OCI-LY1 (cell line): ENCODE results near the gene CEMIP2.

Experiments
- H2AFZ ChIP-seq: fragments of 200-600 bp; sonication (generic), shearing (Covaris generic); 2 replicates; pipeline ENCODE4 v1.6.0; 2014; ENCODE audit warnings: antibody characterized with exemption, mild to moderate bottlenecking, low read length
- H3F3A ChIP-seq: fragments of 200-600 bp; sonication (generic), shearing (Covaris generic); 2 replicates; pipeline ENCODE4 v1.6.0; 2014; ENCODE audit warnings: mild to moderate bottlenecking, antibody characterized with exemption, low read length, moderate library complexity; ENCODE audit not compliant: insufficient read depth
- H3K27ac ChIP-seq: fragments of 200-600 bp; sonication (generic); 2 replicates; pipeline ENCODE4 v1.5.1; 2014; ENCODE audit warnings: low read length, mixed run types, mild to moderate bottlenecking, low read depth; ENCODE audit not compliant: poor library complexity, severe bottlenecking
- H3K27me3 ChIP-seq: fragments of 200-600 bp; sonication (generic); 2 replicates; pipeline ENCODE4 v1.6.0; 2014; ENCODE audit warnings: antibody characterized with exemption, mild to moderate bottlenecking, low read length, moderate library complexity; ENCODE audit not compliant: insufficient read depth
- H3K36me3 ChIP-seq: fragments of 200-600 bp; sonication (generic); 2 replicates; pipeline ENCODE4 v1.6.1; 2014; ENCODE audit warnings: mild to moderate bottlenecking, antibody characterized with exemption, low read length, moderate library complexity, mixed read lengths; ENCODE audit not compliant: insufficient read depth
- H3K4me1 ChIP-seq: fragments of 200-600 bp; sonication (generic); 2 replicates; pipeline ENCODE4 v1.5.1; 2014; ENCODE audit warnings: mild to moderate bottlenecking, low read length, moderate library complexity; ENCODE audit not compliant: insufficient read depth, severe bottlenecking
- H3K4me2 ChIP-seq: fragments of 200-600 bp; sonication (generic), shearing (Covaris generic); 2 replicates; pipeline ENCODE4 v1.6.1; 2014; ENCODE audit warnings: low read length
- H3K4me3 ChIP-seq: fragments of 200-600 bp; sonication (generic); 2 replicates; pipeline ENCODE4 v1.5.1; 2014; ENCODE audit warnings: low read length, low read depth, mild to moderate bottlenecking, mixed read lengths; ENCODE audit not compliant: poor library complexity, severe bottlenecking
- H3K79me2 ChIP-seq: fragments of 200-600 bp; shearing (Covaris generic); 2 replicates; pipeline ENCODE4 v1.6.1; 2016; ENCODE audit warnings: mixed run types, low read length, mixed read lengths; ENCODE audit not compliant: insufficient read depth
- H3K9ac ChIP-seq: fragments of 200-600 bp; sonication (generic), shearing (Covaris generic); 2 replicates; pipeline ENCODE4 v1.6.1; 2014; ENCODE audit warnings: mild to moderate bottlenecking, low read length, mixed read lengths
- H3K9me2 ChIP-seq: fragments of 200-600 bp; sonication (generic), shearing (Covaris generic); 2 replicates; pipeline ENCODE4 v1.6.1; 2014; ENCODE audit warnings: low read depth, mild to moderate bottlenecking, low read length, mixed read lengths
- H3K9me3 ChIP-seq: fragments of 200-600 bp; shearing (Covaris generic); 2 replicates; pipeline ENCODE4 v1.6.1; 2014; ENCODE audit warnings: low read length, mixed read lengths
- H4K20me1 ChIP-seq: fragments of 200-600 bp; sonication (generic), shearing (Covaris generic); 2 replicates; pipeline ENCODE4 v1.6.0; 2016; ENCODE audit warnings: mild to moderate bottlenecking, low read length; ENCODE audit not compliant: insufficient read depth
- CTCF ChIP-seq: fragments of 200-600 bp; sonication (generic), shearing (Covaris generic); IDR thresholded peaks from 2 replicates; pipeline ENCODE4 v1.5.1; 2017; ENCODE audit warnings: mild to moderate bottlenecking, antibody characterized with exemption, low read length, moderate library complexity, mixed read lengths
- EZH2 ChIP-seq: fragments of 200-600 bp; sonication (generic), shearing (Covaris generic); IDR thresholded peaks from 2 replicates; pipeline ENCODE4 v1.8.0; 2017; ENCODE audit warnings: borderline replicate concordance, mixed run types, mild to moderate bottlenecking, antibody characterized with exemption, low read length, moderate library complexity, mixed read lengths

CEMIP2 gene

GRCh38 chr9:71690689-71691435 lies 77.5 kb downstream of the CEMIP2 start:
- Histone ChIP-seq H3K36me3 (no peaks in the 10 kb centered on the region), H3K27me3 (no peaks in the 10 kb centered on the region), H3K27ac (no peak overlapping the region), H3K9me2 (no peaks in the 10 kb centered on the region), H4K20me1 (no peaks in the 10 kb centered on the region), H2AFZ (no peak overlapping the region), H3K4me2 (no peak overlapping the region), H3K9ac (no peak overlapping the region), H3K4me3 (no peak overlapping the region), H3F3A (no peaks in the 10 kb centered on the region), H3K79me2 (no peaks in the 10 kb centered on the region), H3K4me1 (no peaks in the 10 kb centered on the region), H3K9me3 (no peaks in the 10 kb centered on the region)
- no peak for TF ChIP-seq EZH2
- TF ChIP-seq CTCF = no peak

GRCh38 chr9:71690063-71690688 lies 78.1 kb downstream of the CEMIP2 start:
- Histone ChIP-seq H3K4me3 (no peak overlapping the region), H3K79me2 (no peaks in the 10 kb centered on the region), H3F3A (no peaks in the 10 kb centered on the region), H3K36me3 (no peaks in the 10 kb centered on the region), H3K9me2 (no peaks in the 10 kb centered on the region), H3K27ac (no peak overlapping the region), H3K4me2 (no peak overlapping the region), H3K27me3 (no peaks in the 10 kb centered on the region), H3K4me1 (no peaks in the 10 kb centered on the region), H2AFZ (no peak overlapping the region), H4K20me1 (no peaks in the 10 kb centered on the region), H3K9ac (no peak overlapping the region), H3K9me3 (no peaks in the 10 kb centered on the region)
- no peak for TF ChIP-seq EZH2
- TF ChIP-seq CTCF = no peak

DNA sequence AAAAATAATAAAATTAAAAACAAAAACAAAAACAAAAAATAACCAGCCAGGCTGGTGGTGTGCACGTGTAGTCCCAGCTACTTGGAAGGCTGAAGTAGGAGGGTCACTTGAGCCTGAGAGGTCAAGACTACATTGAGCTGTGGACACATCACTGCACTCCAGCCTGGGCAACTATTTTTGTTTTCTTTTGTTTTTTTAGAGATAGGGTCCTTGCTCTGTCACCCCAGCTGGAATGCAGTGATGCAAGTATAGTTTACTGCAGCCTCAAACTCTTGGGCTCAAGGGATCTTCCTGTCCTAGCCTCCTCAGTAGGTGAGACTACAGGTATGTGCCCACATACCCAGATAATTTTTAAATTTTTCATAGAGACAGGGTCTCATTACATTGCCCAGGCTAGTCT lies 80.6 kb downstream of the CEMIP2 start:
- Histone ChIP-seq H3K4me2 (no peak overlapping the region), H3K9me3 (no peaks in the 10 kb centered on the region), H3K79me2 (no peaks in the 10 kb centered on the region), H3K9ac (no peak overlapping the region), H2AFZ (no peak overlapping the region), H3F3A (no peaks in the 10 kb centered on the region), H3K4me1 (no peaks in the 10 kb centered on the region), H3K36me3 (no peaks in the 10 kb centered on the region), H3K27me3 (no peaks in the 10 kb centered on the region), H3K9me2 (no peaks in the 10 kb centered on the region), H4K20me1 (no peaks in the 10 kb centered on the region), H3K27ac (no peak overlapping the region), H3K4me3 (no peak overlapping the region)
- TF ChIP-seq CTCF (no peak), EZH2 (no peak)
